MV-4-11 (cell line): Measurements from ENCODE around the gene NR3C1.
"Not testable (repeated sequence)": the region's sequence is repeated elsewhere in the genome, so short reads cannot be mapped to it uniquely, and the experiment has no call there.

ENCODE experiments used
- DNase-seq: peaks from one replicate; lab custom pipeline; 2025; lab: John Stamatoyannopoulos, UW

The NR3C1 gene

DNA sequence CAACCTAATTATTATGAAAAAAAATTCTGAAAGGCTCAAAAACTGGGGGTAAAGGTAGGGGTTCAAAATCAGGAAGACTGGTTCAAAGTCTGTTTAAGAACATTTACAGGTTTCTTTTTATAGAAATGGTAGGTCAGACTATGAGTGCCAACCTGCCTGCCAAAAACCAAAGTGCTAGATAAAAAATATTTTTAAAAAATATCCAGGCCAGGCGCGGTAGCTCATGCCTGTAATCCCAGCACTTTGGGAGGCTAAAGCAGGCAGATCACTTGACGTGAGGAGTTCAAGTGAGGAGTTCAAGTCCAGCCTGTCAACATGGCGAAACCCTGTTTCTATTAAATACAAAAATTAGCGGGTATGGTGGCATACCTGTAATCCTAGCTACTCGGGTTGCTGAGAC lies 67.0 kb downstream of the NR3C1 start:
- DNase-seq, result no peak

DNA sequence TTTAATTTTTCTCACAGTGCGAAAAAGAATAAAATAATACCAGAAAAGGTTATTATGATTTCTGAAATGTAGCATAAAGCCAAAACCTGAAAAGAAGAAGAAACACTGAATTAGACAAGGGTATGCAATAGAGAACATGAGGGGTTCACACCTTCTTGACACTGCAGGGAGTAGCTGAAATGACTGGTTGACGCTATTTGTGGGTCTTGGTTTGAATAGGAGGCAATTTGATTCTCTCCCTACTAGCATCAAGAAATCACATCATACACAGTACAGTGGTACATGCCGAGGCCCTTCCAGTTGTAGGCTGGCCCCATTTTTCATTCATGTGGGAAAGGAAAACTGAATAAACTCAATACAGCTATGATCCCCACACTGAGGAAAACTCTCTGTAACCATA lies 68.6 kb downstream of the NR3C1 start:
- DNase-seq, result no peak

DNA sequence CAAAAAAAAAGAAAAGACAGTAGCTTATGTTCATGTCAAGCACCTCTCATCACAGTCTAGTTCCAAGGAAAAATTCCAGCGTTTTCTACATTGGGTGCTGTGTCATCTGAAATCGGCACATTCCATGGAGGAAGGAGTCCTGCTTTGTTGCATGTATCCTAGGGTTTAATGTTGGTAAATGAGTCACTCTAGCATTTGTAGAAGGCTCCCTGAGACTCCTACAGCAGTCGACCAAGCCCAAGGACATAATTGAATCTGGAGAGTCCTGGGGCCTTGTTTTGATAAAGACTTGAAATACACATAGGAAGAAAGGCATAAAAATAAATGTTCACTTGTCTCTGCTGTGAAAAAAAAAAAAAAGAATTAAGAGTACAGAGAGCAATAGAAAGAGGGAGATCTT lies 69.1 kb downstream of the NR3C1 start:
- DNase-seq, result not testable (repeated sequence)

DNA sequence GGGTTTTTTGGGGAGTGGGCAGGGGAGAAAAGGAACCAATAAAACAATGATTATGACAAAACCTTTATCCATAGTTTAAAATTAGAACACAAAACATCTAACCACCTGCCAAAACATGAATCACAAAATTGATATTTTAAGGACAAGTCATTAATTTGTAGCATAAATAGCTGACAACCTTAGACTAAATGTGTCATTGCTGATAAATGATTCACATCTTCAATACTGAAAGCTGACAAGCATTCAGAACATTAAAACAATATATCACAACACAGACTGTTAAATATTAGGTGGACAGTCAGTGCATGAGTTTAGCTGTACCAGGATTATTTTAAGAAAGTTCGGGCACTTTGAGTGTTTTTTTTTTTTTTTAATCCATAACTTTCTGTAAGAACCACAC lies 71.5 kb downstream of the NR3C1 start:
- DNase-seq, result no peak

DNA sequence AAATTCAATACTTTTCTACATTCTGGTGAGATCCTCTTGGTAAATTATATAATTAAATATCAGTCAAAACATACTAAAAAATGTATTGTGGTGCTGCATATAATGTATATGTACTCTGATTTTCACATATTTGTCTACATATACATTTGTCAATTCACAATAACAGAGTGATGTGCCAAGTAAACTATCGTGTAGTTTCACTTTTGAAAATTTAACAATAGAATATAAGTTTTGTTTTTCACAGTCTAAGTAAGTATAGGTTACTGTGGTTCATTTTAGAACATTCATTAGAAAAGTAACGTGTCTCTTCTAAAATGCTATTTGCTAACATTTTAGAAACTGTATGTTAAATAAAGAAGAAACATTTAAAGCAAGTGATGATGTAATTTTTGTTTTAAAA lies 73.6 kb downstream of the NR3C1 start:
- no peak for DNase-seq

DNA sequence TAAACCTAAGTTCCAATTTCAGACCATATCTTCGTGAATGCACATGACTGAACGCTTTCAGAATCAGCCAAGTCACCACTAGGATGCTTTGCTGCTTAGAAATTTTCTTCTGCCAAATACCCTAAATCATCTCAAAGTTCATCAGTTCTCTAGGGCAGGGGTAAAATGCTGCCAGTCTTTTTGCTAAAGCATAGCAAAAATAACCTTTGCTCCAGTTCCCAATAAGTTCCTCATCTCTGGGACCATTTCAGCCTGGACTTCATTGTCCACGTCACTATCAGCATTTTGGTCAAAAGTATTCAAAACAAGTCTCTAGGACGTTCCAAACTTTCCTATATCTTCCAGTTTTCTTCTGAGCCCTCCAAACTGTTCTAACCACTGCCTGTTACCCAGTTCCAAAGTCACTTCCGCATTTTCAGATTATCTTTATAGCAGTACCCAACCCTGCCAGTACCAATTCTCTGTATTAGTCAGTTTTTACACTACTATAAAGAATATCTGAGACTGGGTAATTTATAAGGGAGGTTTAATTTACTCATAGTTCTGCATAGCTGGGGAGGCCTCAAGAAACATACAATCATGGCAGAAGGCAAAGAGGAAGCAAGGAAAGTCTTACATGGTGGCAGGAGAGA lies 74.8 kb downstream of the NR3C1 start:
- DNase-seq, result no peak

DNA sequence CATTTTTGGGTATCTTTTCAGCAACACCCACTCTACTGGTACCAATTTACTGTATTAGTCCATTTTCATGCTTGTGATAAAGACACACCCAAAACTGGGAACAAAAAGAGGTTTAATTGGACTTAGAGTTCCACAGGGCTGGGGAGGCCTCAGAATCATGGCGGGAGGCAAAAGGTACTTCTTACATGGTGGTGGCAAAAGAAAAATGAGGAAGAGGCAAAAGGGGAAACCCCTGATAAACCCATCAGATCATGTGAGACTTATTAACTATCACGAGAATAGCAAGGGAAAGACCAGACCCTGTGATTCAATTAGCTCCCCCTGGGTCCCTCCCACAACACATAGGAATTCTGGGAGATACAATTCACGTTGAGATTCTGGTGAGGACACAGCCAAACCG lies 78.4 kb downstream of the NR3C1 start:
- DNase-seq, result peak; percentile 25

DNA sequence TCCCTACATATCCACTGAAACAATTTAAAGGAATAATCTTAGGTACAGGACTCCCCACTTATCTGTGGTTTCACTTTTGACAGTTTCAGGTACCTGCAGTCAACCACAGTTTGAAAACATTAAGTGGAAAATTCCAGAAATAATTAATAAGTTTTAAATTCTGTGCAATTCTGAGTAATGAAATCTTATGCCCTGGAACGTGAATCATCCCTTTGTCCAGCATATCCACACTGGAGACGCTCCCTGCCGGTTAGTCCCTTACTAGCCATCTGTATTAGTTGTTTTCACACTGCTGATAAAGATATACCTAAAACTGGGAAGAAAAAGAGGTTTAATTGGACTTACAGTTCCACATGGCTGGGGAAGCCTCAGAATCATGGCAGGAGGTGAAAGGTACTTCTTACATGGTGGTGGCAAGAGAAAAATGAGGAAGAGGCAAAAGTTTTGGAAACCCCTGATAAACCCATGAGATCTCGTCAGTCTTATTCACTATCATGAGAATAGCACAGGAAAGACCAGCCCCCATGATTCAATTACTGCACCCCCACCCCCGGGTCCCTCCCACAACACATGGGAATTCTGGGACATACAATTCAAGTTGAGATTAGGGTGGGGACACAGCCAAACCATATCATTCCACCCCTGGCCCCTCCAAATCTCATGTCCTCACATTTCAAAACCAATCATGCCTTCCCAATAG lies 80.4 kb downstream of the NR3C1 start:
- DNase-seq, result not testable (repeated sequence)

DNA sequence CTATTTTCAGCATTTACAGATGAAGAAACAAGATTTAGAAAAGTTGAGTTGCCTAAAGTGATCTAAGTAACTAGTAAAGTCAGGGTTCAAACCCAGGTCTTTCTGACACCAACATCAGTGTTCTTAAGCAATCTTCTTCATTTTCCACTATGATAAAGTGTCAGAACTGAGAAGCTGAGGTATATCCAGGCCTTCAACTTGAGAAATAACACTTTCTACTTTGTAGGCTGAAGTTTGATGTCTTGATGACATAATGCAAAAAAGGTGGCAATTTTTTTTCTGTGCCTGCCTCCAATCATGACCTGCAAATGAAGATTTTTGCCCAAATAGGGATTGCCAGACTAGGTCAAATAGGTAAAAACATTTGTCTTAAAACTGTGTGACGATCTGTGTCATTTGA lies 81.3 kb downstream of the NR3C1 start:
- no peak for DNase-seq

DNA sequence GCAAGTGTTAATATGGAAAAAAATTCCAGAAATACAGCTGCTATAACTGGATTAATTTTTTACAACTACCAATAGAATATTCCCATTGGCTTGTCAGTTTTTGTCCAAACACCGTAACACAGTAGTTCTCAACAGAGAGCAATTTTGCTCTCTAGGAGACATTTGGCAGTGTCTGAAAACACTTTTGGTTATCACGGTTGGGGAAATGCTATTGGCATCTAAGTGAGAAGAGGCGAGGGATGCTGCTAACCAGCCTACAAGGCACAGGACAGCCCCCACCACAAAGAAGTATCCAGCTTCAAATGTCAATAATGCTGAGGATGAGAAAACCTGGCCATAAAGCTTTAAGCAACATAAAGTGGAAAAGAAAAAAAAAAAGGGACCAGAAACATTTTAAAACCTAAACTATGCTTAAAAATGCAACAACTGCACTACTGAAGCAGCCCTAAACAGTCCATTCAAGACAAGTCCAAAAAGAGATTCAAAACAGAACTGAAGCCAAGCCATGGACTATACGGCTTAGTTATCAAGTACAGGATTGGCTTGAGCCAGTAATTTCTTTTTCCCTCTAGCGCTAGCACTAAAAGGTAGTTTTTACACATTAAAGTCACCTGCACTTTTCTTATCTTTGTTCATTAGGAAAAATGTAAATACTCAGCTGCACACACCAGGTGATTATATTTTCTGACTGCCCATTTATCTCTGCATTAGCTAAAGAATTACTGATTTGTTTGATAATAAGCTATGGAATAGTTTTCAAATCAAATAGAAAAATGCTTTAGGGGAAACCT lies 83.9 kb downstream of the NR3C1 start:
- DNase-seq, result no peak

DNA sequence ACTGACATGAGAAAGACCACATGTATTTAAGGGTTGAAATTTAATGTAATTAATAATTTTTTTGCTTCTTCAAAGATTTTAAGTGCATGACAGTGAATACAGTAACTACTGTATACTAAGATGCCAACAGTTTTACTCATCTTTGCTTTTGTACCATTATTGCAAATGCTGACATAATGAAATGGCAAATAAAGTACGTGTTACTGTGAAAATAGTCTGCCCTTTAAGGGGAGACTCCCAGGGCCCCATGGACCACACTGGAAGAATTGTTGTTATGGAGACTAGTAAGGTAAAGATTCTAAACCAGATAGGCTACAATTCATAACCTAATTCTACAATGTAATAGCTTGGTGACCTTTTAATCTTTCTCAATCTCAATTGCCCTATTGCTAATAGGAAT lies 84.7 kb downstream of the NR3C1 start:
- no peak for DNase-seq

DNA sequence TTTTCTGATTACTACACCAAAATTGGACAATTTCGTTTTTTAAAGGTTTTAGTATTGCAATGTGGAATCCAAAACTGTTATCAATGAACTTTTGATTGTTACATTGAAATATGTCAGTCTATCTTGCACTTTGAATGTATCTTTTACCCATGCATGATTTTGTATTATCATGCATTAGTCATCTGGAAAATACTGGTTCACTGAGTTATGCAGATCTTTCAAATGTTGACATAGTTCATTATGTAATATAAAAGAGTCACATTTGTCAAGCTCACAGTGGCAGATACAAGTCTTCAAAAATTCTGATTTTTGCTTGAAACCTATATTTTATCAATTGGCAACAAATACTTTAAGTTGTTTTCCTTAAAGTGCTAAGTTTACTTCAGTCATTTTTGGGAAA lies 85.2 kb downstream of the NR3C1 start:
- no peak for DNase-seq

DNA sequence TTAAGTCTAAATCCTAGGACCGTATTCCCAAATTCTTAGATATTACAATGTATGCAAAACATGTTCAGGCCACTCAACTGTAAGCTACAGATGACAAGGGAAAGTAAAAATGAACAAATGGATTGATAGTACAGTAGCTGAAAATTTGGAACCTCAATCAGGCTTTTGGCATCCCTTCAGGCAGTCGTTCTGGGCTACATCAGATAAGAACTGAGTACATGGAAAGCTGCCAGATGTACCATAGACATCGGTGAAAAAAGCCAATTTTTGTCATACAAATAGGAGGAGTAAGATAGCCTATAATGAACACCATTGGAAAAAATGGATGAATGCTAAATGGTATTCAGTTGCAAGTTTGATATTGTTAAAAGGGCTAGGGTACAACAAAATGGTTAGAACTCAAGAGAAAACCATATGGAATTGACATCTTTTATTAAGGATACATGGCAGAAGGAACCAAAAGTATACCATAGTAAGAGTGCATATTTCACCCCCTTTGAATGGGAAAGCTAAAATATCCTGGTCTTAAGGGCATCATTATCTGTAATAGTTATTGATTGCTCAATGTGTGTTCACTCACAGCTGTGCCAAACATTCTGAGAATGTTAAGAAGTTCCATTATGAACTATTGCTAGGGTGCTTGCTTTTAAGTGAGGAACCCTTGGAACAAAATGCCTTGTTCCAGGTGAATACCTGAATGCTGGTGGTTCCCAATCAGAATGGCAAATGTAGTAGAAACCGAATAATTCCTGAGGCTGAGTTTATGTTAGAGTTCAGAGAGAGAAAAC lies 86.4 kb downstream of the NR3C1 start:
- DNase-seq, result no peak

DNA sequence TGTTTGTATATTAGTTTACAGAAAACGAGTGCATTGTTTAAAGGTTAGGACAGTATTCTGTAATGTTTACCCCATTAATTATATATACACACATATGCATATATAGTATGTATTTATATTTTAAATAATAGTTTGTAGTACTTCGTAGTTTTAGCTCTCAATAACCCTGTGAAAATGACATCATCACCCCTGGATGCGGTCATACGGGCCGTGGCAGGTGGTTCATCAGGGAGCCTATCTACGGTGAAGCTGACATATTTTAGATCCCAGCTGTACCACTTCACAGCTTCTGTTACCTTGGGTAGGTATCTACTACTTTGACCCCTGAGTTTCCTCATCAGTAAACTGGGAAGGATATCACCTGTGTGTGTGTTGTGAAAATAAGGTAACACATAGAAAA lies 87.1 kb downstream of the NR3C1 start:
- DNase-seq, result no peak

DNA sequence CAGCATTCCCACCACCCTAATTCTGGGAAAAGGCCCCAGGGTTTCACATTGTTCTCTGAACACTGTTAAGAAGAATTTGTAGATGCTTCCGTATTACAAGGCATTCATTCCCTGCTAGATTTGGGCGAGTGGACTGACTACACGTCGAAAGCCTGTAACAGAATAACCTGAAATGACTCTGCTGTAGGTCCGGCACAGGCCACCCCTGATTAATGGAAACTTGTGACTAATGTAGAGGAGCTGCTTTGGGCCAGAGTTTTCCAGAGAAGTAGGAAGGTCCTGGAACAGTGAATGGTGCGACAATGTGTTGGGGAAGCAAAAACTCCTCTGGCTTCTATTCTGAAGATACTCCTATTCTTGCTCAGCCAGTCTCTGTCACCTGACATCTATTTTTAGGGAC lies 87.6 kb downstream of the NR3C1 start:
- no peak for DNase-seq

DNA sequence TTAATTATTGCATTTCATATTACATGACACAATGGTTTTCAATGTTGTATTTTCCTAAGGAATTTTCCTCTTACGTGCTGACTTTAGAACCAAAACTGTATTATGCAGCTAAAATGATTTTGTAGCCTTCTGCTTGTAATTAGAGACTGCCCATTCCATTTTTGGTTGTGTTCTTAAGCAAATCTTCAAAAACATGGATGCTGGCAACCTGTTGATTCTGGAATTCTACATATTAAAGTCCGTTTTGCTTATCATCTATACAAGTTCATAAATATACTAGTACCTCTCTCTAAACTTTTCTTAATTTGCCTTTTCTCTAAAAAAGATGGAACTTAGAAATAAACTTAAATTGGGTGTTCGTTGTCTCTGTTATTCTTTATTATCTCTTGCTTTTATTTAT lies 88.3 kb downstream of the NR3C1 start:
- DNase-seq, result no peak

DNA sequence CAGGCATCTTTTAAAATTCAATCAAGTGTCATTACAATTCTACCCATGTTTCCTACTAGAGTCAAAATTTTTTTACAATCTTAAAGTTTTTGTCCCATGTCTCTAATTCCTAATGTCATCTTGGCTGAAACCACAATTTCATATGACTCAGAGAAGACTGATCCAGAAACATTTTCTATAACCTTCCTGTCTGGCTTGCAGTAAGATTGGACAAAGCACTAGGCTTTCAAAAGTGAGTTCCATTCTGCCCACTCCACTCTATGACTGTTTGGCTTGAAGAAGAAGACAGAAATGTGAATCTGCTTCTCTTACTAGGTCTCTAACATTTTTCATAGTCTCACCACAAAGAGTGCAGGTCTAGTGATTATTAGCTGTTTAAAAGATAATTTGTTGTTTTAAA lies 88.8 kb downstream of the NR3C1 start:
- DNase-seq, result peak; percentile 49

DNA sequence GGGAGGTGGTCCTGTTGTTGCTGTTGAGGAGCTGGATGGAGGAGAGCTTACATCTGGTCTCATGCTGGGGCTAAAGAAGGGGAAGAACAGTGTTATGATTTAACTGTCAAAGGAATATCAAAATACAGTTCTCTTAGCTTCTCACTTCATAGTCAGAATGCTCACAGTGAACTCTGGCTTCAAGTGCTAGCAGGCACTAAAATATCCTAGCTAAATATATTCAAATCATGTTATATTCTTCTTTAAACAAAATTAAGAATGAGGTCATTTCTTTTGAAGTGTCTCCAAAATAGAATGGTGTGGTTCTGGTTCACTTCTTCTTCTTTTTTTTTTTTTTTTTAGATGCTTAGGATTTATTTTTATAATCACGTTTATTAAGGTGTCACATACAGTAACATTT lies 89.4 kb downstream of the NR3C1 start:
- no peak for DNase-seq

DNA sequence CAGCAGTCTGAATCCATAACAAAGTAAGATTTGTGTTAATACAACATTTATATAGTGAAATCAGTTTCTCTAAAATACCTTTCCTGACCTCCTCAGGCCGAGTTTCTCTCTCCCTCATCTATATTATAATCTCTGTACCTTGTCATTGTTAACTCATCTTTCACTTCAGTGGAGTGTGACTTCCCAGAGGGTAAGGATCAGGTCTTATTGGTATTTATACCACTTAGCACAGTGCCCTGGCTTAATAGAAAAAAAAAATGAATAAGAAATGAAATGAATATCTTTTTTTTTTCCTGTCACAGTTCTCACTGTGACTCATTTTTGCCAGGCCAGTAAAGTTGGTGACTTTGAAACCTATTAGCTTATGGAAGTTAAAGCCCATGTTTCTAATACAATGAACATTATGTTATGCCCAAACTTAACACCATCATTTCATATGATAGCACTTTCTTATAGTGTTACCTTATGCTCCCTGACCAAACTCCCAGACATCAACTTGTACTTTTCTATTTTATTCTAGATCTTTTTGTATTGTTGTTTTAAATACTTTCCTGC lies 90.1 kb downstream of the NR3C1 start:
- DNase-seq, result no peak

DNA sequence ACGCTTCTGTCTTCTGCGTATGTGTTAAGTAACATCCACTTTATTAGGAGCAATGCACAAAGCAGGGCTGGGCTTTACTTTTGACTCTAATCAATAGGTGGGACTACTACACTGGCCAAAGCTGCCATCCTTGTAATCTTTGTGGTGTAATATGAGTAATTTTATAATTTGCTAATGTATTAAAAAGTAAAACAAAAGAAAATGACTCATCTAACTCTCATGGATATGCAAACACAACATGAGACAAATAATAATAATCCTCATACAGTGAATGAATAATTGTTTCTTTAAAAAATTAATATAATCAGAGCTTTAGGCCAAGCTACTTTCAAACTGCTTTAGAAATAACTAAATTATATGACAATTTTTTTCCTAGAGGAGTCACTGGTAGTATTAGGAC lies 90.7 kb downstream of the NR3C1 start:
- no peak for DNase-seq

DNA sequence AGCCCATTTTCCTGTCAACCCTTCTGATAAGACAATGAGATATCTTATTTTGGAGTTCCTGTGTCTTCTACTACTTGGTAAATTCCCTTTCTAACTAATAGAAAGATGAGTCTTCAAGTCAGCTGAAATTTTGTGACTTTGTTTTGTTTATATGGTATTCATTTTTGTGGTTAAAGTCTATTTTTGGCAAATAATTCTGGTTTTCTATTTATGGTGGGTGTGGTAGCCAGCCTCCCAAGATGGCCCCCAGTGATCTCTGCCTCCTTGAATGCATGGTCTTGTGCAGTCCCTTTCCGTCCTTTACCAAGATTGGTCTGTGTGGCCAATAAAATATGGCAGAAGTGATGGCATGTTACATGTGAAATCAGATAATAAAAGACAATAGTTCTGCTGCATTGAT lies 91.5 kb downstream of the NR3C1 start:
- DNase-seq, result no peak

DNA sequence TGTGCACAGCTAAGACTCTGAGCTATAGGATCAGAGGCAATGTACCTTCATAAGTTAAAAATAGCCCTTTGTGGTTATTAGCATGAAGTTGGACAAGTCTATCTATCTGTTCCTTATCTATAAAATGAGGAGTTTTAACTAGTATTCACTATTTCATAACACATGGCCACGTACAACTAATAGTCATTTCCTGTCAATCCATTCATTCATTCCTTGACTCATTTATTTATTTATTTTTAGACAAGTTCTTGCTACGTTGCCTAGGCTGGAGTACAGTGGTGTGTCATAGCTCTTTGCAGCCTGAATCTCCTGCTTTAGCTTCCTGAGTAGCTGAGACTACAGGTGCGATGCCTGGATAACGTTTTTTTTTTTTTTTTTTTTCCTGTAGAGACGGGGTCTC lies 92.1 kb downstream of the NR3C1 start:
- DNase-seq, result peak; percentile 15
